ENCODE results near the gene TBC1D1. TPM values are rescaled to one million over a fixed set of nuclear protein-coding genes. Genes with fewer than 3 reads are reported as not detected.

The TBC1D1 gene
- total RNA-seq, 2 donors from 2014 or later = 55.3 to 77.4 TPM

- peak overlapping the region; percentile 64 for H3K27ac ChIP-seq
These were observed 182.8 kb downstream of the TBC1D1 start for GRCh38 chr4:38073596-38074234.

GRCh38 chr4:38075370-38076152 is 184.7 kb downstream of the TBC1D1 start:
- H3K4me3 ChIP-seq = no peak overlapping the region
- intact Hi-C loops (cut with DNase I) = no loop called here
- H3K9ac ChIP-seq (ENCODE audit: low read depth in 2 of 2, low read length in 2 of 2) = peak overlapping the region in 1 of 2 donors; percentile 21
- H3K4me1 ChIP-seq = peaks cover 12% of the 10 kb centered on the region
- H3K27me3 ChIP-seq = no peaks in the 10 kb centered on the region
- peak; percentile 71 for DNase-seq
- no peaks in the 10 kb centered on the region for H3K36me3 ChIP-seq
- peak overlapping the region; percentile 64 for H3K27ac ChIP-seq
- no peaks in the 10 kb centered on the region for H3K9me3 ChIP-seq
- TF ChIP-seq CTCF (IDR thresholded peaks at IDR 0.05) = no peak

More at GRCh38 chr4:38073596-38074234, 182.8 kb downstream of the TBC1D1 start:
- intact Hi-C loops (cut with DNase I) = no loop called here
- Histone ChIP-seq H3K27me3 (no peaks in the 10 kb centered on the region), H3K4me3 (no peak overlapping the region), H3K9ac (ENCODE audit: low read depth in 2 of 2, low read length in 2 of 2) (no peak overlapping the region), H3K4me1 (peaks cover 11% of the 10 kb centered on the region), H3K36me3 (no peaks in the 10 kb centered on the region), H3K9me3 (no peaks in the 10 kb centered on the region)
- no peak for DNase-seq
- no peak for TF ChIP-seq CTCF (IDR thresholded peaks at IDR 0.05)

GRCh38 chr4:38076153-38076669 is 185.3 kb downstream of the TBC1D1 start:
- DNase-seq = no peak
- H3K4me1 ChIP-seq = peaks cover 12% of the 10 kb centered on the region
- peak overlapping the region; percentile 64 for H3K27ac ChIP-seq
- H3K36me3 ChIP-seq = no peaks in the 10 kb centered on the region
- no peaks in the 10 kb centered on the region for H3K27me3 ChIP-seq
- no peak overlapping the region for H3K4me3 ChIP-seq
- no peak overlapping the region for H3K9ac ChIP-seq (ENCODE audit: low read depth in 2 of 2, low read length in 2 of 2)
- intact Hi-C loops (cut with DNase I) = no loop called here
- no peak for TF ChIP-seq CTCF (IDR thresholded peaks at IDR 0.05)
- H3K9me3 ChIP-seq = no peaks in the 10 kb centered on the region

GRCh38 chr4:38077791-38078489 is 187.1 kb downstream of the TBC1D1 start:
- peak overlapping the region in 1 of 2 donors; percentile 75 for H3K9ac ChIP-seq (ENCODE audit: low read depth in 2 of 2, low read length in 2 of 2)
- TF ChIP-seq CTCF (IDR thresholded peaks at IDR 0.05) = no peak
- H3K27me3 ChIP-seq = no peaks in the 10 kb centered on the region
- intact Hi-C loops (cut with DNase I) = no loop called here
- peak overlapping the region; percentile 88 for H3K27ac ChIP-seq
- H3K36me3 ChIP-seq = no peaks in the 10 kb centered on the region
- no peak overlapping the region for H3K4me3 ChIP-seq
- H3K4me1 ChIP-seq = peaks cover 12% of the 10 kb centered on the region
- no peaks in the 10 kb centered on the region for H3K9me3 ChIP-seq
- DNase-seq = no peak
